OCI-LY3 (cell line): ENCODE results near the gene ATOH8.

Experiments used
- CTCF ChIP-seq: fragments of 200-600, 300-600 bp; sonication (generic); IDR thresholded peaks from 2 replicates; pipeline ENCODE4 v1.5.1; 2014; ENCODE audit warnings: antibody characterized with exemption, low read length, low read depth
- EZH2phosphoT487 ChIP-seq: fragments of 200-600 bp; shearing (Covaris generic); IDR thresholded peaks from 2 replicates; pipeline ENCODE4 v1.6.1; 2018; ENCODE audit warnings: antibody characterized with exemption, mixed run types, low read depth

- TF ChIP-seq CTCF = no peak
- TF ChIP-seq EZH2phosphoT487 = no peak
Measured at GRCh38 chr2:85792783-85793441, 39.1 kb downstream of the ATOH8 start.
